Measurements from ENCODE around the gene ERAS. TPM values are rescaled to one million over a fixed set of nuclear protein-coding genes. Genes with fewer than 3 reads are reported as not detected.
"Not testable (repeated sequence)": the region's sequence is repeated elsewhere in the genome, so short reads cannot be mapped to it uniquely, and the experiment has no call there.

ERAS gene
- total and polyA plus RNA-seq, 2 experiments from 2014 or later = 0.17 TPM; not detected in 1

DNA sequence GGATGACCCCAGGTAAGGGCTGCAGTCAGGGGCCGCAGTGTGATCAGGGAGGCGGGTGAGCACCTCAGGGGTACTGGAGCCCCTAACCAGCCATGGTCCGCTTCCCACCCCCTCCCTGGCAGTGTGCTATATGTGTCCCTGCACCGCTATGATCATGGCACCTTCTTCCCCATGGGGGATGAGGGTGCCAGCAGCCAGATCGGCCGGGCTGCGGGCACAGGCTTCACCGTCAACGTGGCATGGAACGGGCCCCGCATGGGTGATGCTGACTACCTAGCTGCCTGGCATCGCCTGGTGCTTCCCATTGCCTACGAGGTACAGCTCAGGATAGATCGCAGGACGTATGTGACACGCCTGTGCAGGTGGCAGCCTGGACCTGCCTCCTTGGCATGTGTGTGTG lies 8.2 kb upstream of the ERAS start:
- Histone ChIP-seq H3K27me3 (no peaks in the 10 kb centered on the region), H3K27ac (no peak overlapping the region), H3K4me3 (no peak overlapping the region), H3K4me1 (ENCODE audit: low read depth) (no peaks in the 10 kb centered on the region), H3K36me3 (no peaks in the 10 kb centered on the region), H3K9me3 (ENCODE audit: low read depth) (no peaks in the 10 kb centered on the region)
- DNase-seq (ENCODE audit: low read depth in 1 of 2, low spot score in 1 of 2) = no peak
- TF ChIP-seq, protein P1, sequence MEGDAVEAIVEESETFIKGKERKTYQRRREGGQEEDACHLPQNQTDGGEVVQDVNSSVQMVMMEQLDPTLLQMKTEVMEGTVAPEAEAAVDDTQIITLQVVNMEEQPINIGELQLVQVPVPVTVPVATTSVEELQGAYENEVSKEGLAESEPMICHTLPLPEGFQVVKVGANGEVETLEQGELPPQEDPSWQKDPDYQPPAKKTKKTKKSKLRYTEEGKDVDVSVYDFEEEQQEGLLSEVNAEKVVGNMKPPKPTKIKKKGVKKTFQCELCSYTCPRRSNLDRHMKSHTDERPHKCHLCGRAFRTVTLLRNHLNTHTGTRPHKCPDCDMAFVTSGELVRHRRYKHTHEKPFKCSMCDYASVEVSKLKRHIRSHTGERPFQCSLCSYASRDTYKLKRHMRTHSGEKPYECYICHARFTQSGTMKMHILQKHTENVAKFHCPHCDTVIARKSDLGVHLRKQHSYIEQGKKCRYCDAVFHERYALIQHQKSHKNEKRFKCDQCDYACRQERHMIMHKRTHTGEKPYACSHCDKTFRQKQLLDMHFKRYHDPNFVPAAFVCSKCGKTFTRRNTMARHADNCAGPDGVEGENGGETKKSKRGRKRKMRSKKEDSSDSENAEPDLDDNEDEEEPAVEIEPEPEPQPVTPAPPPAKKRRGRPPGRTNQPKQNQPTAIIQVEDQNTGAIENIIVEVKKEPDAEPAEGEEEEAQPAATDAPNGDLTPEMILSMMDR (IDR thresholded peaks at IDR 0.05; ENCODE audit: low read depth, low read length) = no peak

DNA sequence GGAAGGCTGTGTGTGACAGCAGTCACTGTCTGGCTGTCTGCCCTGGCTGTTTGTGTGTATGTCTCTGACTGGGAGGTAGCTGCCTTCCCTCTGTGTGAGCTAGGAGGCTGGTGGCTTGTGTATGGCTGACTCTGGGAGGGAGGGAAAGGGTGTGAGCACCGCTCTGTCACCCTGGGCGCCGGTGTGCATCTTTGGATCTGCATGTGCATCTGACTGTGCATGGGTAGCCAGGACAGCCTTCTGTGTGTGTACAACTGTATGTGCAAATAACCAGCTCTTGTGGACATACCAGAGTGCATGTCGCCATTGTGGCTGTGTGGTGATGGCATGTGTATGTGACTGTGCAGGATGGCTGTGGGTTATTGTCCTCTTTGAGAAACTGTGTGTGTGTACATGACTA lies 7.4 kb upstream of the ERAS start:
- H3K4me1 ChIP-seq (ENCODE audit: low read depth) = no peaks in the 10 kb centered on the region
- no peak overlapping the region for H3K4me3 ChIP-seq
- no peak overlapping the region for H3K27ac ChIP-seq
- H3K27me3 ChIP-seq = no peaks in the 10 kb centered on the region
- no peaks in the 10 kb centered on the region for H3K9me3 ChIP-seq (ENCODE audit: low read depth)
- no peaks in the 10 kb centered on the region for H3K36me3 ChIP-seq
- TF ChIP-seq, protein P1 (IDR thresholded peaks at IDR 0.05; ENCODE audit: low read depth, low read length) = no peak
- DNase-seq (ENCODE audit: low read depth in 1 of 2, low spot score in 1 of 2) = no peak

DNA sequence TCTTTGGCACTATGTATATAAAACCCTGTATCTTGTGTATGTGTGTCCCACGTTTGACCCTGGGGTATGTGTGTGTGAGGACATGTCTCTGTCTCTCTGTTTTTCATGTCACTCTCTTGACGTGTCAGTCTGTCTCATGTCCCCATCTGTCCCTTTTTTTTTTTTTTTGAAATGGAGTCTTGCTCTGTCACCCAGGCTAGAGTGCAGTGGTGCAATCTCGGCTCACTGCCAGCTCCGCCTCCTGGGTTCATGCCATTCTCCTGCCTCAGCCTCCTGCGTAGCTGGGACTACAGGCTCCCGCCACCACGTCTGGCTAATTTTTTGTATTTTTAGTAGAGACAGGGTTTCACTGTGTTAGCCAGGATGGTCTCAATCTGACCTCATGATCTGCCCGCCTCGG lies 6.9 kb upstream of the ERAS start:
- not testable (repeated sequence) for H3K4me1 ChIP-seq (ENCODE audit: low read depth); H3K27ac ChIP-seq; H3K9me3 ChIP-seq (ENCODE audit: low read depth); H3K4me3 ChIP-seq; H3K27me3 ChIP-seq; H3K36me3 ChIP-seq; DNase-seq (ENCODE audit: low read depth in 1 of 2, low spot score in 1 of 2)

DNA sequence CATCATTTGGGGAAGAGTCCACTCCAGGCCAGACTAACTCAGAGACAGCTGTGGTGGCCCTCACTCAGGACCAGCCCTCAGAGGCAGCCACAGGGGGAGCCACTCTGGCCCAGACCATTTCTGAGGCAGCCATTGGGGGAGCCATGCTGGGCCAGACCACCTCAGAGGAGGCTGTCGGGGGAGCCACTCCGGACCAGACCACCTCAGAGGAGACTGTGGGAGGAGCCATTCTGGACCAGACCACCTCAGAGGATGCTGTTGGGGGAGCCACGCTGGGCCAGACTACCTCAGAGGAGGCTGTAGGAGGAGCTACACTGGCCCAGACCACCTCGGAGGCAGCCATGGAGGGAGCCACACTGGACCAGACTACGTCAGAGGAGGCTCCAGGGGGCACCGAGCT lies 3.3 kb upstream of the ERAS start:
- no peak overlapping the region for H3K4me3 ChIP-seq
- H3K27me3 ChIP-seq = no peaks in the 10 kb centered on the region
- no peaks in the 10 kb centered on the region for H3K9me3 ChIP-seq (ENCODE audit: low read depth)
- H3K27ac ChIP-seq = no peak overlapping the region
- DNase-seq (ENCODE audit: low read depth in 1 of 2, low spot score in 1 of 2) = no peak
- H3K4me1 ChIP-seq (ENCODE audit: low read depth) = no peaks in the 10 kb centered on the region
- TF ChIP-seq, protein P1 (IDR thresholded peaks at IDR 0.05; ENCODE audit: low read depth, low read length) = no peak
- no peaks in the 10 kb centered on the region for H3K36me3 ChIP-seq

DNA sequence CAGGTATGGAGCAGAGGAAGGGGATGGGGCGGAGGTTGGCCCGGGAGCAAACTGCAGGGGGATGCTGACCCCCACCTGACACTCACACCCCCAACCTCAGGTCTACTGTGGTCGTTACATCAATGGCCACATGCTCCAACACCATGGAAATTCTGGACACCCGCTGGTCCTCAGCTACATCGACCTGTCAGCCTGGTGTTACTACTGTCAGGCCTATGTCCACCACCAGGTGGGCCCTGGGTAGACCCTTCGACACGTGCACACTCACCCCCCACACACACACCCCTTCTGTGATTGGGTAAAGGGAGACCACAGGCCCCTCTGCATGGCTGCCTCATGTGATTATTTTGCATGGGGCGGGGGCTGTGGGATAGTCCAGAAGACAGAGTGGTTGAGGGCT lies 2.2 kb upstream of the ERAS start:
- Histone ChIP-seq H3K27ac (no peak overlapping the region), H3K4me3 (no peak overlapping the region), H3K27me3 (no peaks in the 10 kb centered on the region), H3K9me3 (ENCODE audit: low read depth) (no peaks in the 10 kb centered on the region), H3K4me1 (ENCODE audit: low read depth) (no peaks in the 10 kb centered on the region), H3K36me3 (no peaks in the 10 kb centered on the region)
- TF ChIP-seq, protein P1 (IDR thresholded peaks at IDR 0.05; ENCODE audit: low read depth, low read length) = no peak
- no peak for DNase-seq (ENCODE audit: low read depth in 1 of 2, low spot score in 1 of 2)

DNA sequence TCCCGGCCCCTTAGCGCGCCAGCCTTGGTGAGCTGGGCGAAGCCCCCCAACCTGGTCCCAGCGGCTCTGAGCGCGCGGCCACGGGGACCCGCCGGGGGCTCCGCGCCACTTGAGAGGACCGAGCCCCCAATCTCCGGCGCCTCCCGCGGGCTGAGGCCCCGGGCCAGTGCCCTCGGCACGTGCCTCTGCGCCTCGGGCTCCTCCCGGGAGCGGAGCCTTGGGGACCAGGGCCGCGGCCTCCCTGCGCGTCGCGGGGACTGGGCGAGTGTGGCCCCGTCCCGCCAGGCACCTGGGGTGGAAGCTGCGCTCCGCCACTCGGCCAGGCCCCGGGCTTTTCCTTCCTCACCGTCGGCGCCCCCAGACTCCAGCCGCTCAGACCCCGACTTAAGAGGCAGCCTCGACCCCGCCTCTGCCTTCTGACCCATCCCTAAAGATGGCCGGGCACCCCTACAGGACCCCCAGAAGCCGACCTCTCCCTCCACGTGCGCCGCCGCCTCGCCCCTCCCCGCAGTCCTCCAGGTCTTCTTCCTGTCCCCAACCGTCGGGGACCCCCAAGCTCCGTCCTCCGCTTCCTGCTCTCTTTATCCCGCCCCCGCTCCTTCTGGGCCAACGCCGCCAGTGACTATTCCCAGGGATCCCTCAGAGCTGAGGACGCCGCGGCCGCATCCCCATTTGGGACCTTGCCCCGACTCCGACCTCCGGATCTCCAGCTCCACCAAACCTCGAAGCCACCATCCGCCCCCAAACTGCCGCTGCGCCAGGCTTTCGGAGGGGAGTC lies 752 bp downstream of the ERAS start:
- H3K9me3 ChIP-seq (ENCODE audit: low read depth) = no peaks in the 10 kb centered on the region
- TF ChIP-seq, protein P1 (IDR thresholded peaks at IDR 0.05; ENCODE audit: low read depth, low read length) = no peak
- H3K4me1 ChIP-seq (ENCODE audit: low read depth) = no peaks in the 10 kb centered on the region
- no peak overlapping the region for H3K27ac ChIP-seq
- no peak overlapping the region for H3K4me3 ChIP-seq
- H3K27me3 ChIP-seq = peaks cover 17% of the 10 kb centered on the region
- H3K36me3 ChIP-seq = no peaks in the 10 kb centered on the region
- no peak for DNase-seq (ENCODE audit: low read depth in 1 of 2, low spot score in 1 of 2)

Measured in cardiac muscle cell (in vitro differentiated cells and primary cell).